Progenitor cell of endocrine pancreas (in vitro differentiated cells): ENCODE data around the gene GFI1B. TPM values are rescaled to one million over a fixed set of nuclear protein-coding genes. Genes with fewer than 3 reads are reported as not detected.

ENCODE experiments used
- DNase-seq: peaks from one replicate; pipeline ENCODE4 v3.0.0; 2021; ENCODE audit warnings: low spot score; ENCODE audit not compliant: unreplicated experiment
- H3K27ac Mint-ChIP-seq: 2 replicates; pipeline ENCODE4 v1.8.0; 2021; ENCODE audit warnings: mild to moderate bottlenecking, moderate library complexity, mixed read lengths
- H3K27me3 Mint-ChIP-seq: 2 replicates; pipeline ENCODE4 v1.8.0; 2021; ENCODE audit warnings: mixed read lengths
- H3K36me3 Mint-ChIP-seq: 2 replicates; pipeline ENCODE4 v1.8.0; 2022; ENCODE audit warnings: mixed read lengths; ENCODE audit not compliant: insufficient read depth
- H3K4me1 Mint-ChIP-seq: 2 replicates; pipeline ENCODE4 v1.8.0; 2021; ENCODE audit warnings: low read depth, mixed read lengths
- H3K4me3 Mint-ChIP-seq: 2 replicates; pipeline ENCODE4 v1.8.0; 2021; ENCODE audit warnings: low read depth, mild to moderate bottlenecking, moderate library complexity, mixed read lengths
- H3K9me3 Mint-ChIP-seq: 2 replicates; pipeline ENCODE4 v1.8.0; 2021; ENCODE audit warnings: low read depth, mixed read lengths
- CTCF ChIP-seq: fragments of 200-600 bp; sonication (generic); IDR thresholded peaks from one replicate; pipeline ENCODE4 v1.5.0; 2021; ENCODE audit warnings: antibody characterized with exemption, mild to moderate bottlenecking; ENCODE audit not compliant: unreplicated experiment
- total RNA-seq: library from RNA; stranded (reverse); gene quantifications from 2 replicates; pipeline ENCODE4 v1.2.1, GENCODE V29; 2021

GFI1B gene
- total RNA-seq, 1 donor from 2014 or later, result 0.12 TPM

- no peaks in the 10 kb centered on the region for H3K27me3 Mint-ChIP-seq
- TF ChIP-seq CTCF, result no peak
- H3K4me1 Mint-ChIP-seq, result peaks cover 19% of the 10 kb centered on the region
- peak overlapping the region; percentile 8 for H3K4me3 Mint-ChIP-seq
- peak overlapping the region; percentile 35 for H3K27ac Mint-ChIP-seq
- no peaks in the 10 kb centered on the region for H3K36me3 Mint-ChIP-seq
- no peaks in the 10 kb centered on the region for H3K9me3 Mint-ChIP-seq
- DNase-seq, result no peak
These were observed 32.3 kb upstream of the GFI1B start for GRCh38 chr9:132946211-132946610.

GRCh38 chr9:132946631-132947295 is 31.7 kb upstream of the GFI1B start:
- DNase-seq, result no peak
- H3K36me3 Mint-ChIP-seq, result no peaks in the 10 kb centered on the region
- no peak for TF ChIP-seq CTCF
- peak overlapping the region; percentile 78 for H3K27ac Mint-ChIP-seq
- H3K9me3 Mint-ChIP-seq, result no peaks in the 10 kb centered on the region
- no peaks in the 10 kb centered on the region for H3K27me3 Mint-ChIP-seq
- peak overlapping the region; percentile 5 for H3K4me3 Mint-ChIP-seq
- peaks cover 19% of the 10 kb centered on the region for H3K4me1 Mint-ChIP-seq

- Mint-ChIP-seq H3K27ac (no peak overlapping the region), H3K4me3 (no peak overlapping the region), H3K36me3 (no peaks in the 10 kb centered on the region), H3K27me3 (no peaks in the 10 kb centered on the region), H3K4me1 (peaks cover 19% of the 10 kb centered on the region), H3K9me3 (no peaks in the 10 kb centered on the region)
- no peak for DNase-seq
- TF ChIP-seq CTCF, result no peak
These were observed 30.7 kb upstream of the GFI1B start for GRCh38 chr9:132947756-132948155.

GRCh38 chr9:132948482-132949050 is 29.9 kb upstream of the GFI1B start:
- Mint-ChIP-seq H3K36me3 (no peaks in the 10 kb centered on the region), H3K4me1 (peaks cover 12% of the 10 kb centered on the region), H3K9me3 (no peaks in the 10 kb centered on the region), H3K27me3 (no peaks in the 10 kb centered on the region), H3K4me3 (no peak overlapping the region), H3K27ac (peak overlapping the region; percentile 70)
- DNase-seq, result no peak
- no peak for TF ChIP-seq CTCF

- H3K27me3 Mint-ChIP-seq, result no peaks in the 10 kb centered on the region
- TF ChIP-seq CTCF, result no peak
These were observed 28.8 kb upstream of the GFI1B start for GRCh38 chr9:132949709-132950108.

More at GRCh38 chr9:132949709-132950108, 28.8 kb upstream of the GFI1B start:
- DNase-seq, result no peak
- H3K4me3 Mint-ChIP-seq, result no peak overlapping the region
- H3K36me3 Mint-ChIP-seq, result no peaks in the 10 kb centered on the region
- no peaks in the 10 kb centered on the region for H3K9me3 Mint-ChIP-seq
- peaks cover 8% of the 10 kb centered on the region for H3K4me1 Mint-ChIP-seq
- H3K27ac Mint-ChIP-seq, result no peak overlapping the region
